A549 (cell line): Measurements from ENCODE around the gene BRSK2. TPM values are rescaled to one million over a fixed set of nuclear protein-coding genes. Genes with fewer than 3 reads are reported as not detected.

Experiments used
- ATAC-seq, 2 experiments: fragments of 200-7000 bp in 1 of 2; fragments of >200 bp in 1 of 2; cut with Nextera tagmentation in 1 of 2; cut with Tn5 transposase in 1 of 2; 3 replicates each; pipeline versions ENCODE4 v1.8.0 to v1.9.1; 2018 to 2020; ENCODE audit warnings: mild to moderate bottlenecking in 1 of 2, moderate library complexity in 1 of 2
- CTCF ChIA-PET: fragments of 300-600 bp; sonication (Branson Sonifier 250); formaldehyde crosslinking; extraction: SDS; loops from one replicate; lab custom pipeline; 2021; ENCODE audit warnings: antibody characterized with exemption, inconsistent platforms; lab: Yijun Ruan, JAX
- POLR2A ChIA-PET: fragments of 350-600 bp; formaldehyde crosslinking; extraction: SDS; loops from one replicate; lab custom pipeline; 2021; ENCODE audit warnings: antibody characterized with exemption, inconsistent platforms; lab: Yijun Ruan, JAX
- DNase-seq, 2 experiments: peaks; one replicate each; pipeline versions ENCODE4 v3.0.0 to v3.0.0-alpha.2; 2011 to 2016; ENCODE audit warnings: low read depth in 1 of 2, low spot score in 1 of 2
- FAIRE-seq: peaks from 2 replicates; lab custom pipeline; 2011; peaks lifted over from hg19 to GRCh38; lab: Jason Lieb, UNC
- H3K27ac ChIP-seq, 2 experiments: fragments of >200 bp; sonication (Bioruptor Twin); formaldehyde crosslinking; 3 replicates each; pipeline ENCODE4 v1.5.1; 2016 to 2017
- H3K4me1 ChIP-seq: fragments of >200 bp; sonication (Bioruptor Twin); formaldehyde crosslinking; 3 replicates; pipeline ENCODE4 v1.6.1; 2016
- H3K4me2 ChIP-seq: fragments of >200 bp; sonication (Bioruptor Twin); formaldehyde crosslinking; 3 replicates; pipeline ENCODE4 v1.6.1; 2016
- H3K4me3 ChIP-seq: fragments of >200 bp; sonication (Bioruptor Twin); formaldehyde crosslinking; 3 replicates; pipeline ENCODE4 v1.5.1; 2016
- H3K9me3 ChIP-seq: fragments of >200 bp; sonication (Bioruptor Twin); formaldehyde crosslinking; 3 replicates; pipeline ENCODE4 v1.6.1; 2016
- BHLHE40 ChIP-seq: IDR thresholded peaks from 2 replicates; pipeline ENCODE4 v1.6.1; 2012; ENCODE audit warnings: low read depth, low read length, inconsistent platforms
- CBX8 ChIP-seq: fragments of 200-600 bp; sonication (generic); IDR thresholded peaks from 2 replicates; pipeline ENCODE4 v1.6.1; 2016
- CHD4 ChIP-seq: fragments of 200-600 bp; sonication (generic); IDR thresholded peaks from 2 replicates; pipeline ENCODE4 v1.6.1; 2016; ENCODE audit warnings: antibody characterized with exemption, mild to moderate bottlenecking, borderline replicate concordance
- EHF ChIP-seq: fragments of 250-450 bp; sonication (Bioruptor Pico); IDR thresholded peaks from 2 replicates; pipeline ENCODE4 v1.5.0; 2020; ENCODE audit warnings: mild to moderate bottlenecking
- EP300 ChIP-seq, 2 experiments: fragments of >200 bp; sonication (Bioruptor Twin); formaldehyde crosslinking; IDR thresholded peaks; 2 replicates in 1 of 2; 3 replicates in 1 of 2; pipeline ENCODE4 v1.6.1; 2016 to 2017
- ESRRA ChIP-seq: fragments of 150-350 bp; IDR thresholded peaks from 2 replicates; pipeline ENCODE4 v1.6.1; 2014; ENCODE audit warnings: mild to moderate bottlenecking, low read length, borderline replicate concordance
- FOSB ChIP-seq: fragments of 250-450 bp; sonication (Bioruptor Pico); IDR thresholded peaks from 2 replicates; pipeline ENCODE4 v1.5.0; 2020; ENCODE audit warnings: mild to moderate bottlenecking, moderate library complexity
- FOSL2 ChIP-seq, 2 experiments: fragments of 450-650 bp in 1 of 2; fragments of >200 bp in 1 of 2; sonication (Bioruptor Twin) in 1 of 2; formaldehyde crosslinking; IDR thresholded peaks; 2 replicates each; pipeline versions ENCODE4 v1.5.0 to v1.6.1; 2016 to 2020; ENCODE audit warnings: mild to moderate bottlenecking in 1 of 2, moderate library complexity in 1 of 2
- FOXS1 ChIP-seq: fragments of 250-450 bp; sonication (Bioruptor Pico); IDR thresholded peaks from 2 replicates; pipeline ENCODE4 v1.5.0; 2020; ENCODE audit warnings: mild to moderate bottlenecking, moderate library complexity
- GATA3 ChIP-seq: IDR thresholded peaks from 2 replicates; pipeline ENCODE4 v1.6.1; 2012; ENCODE audit warnings: borderline replicate concordance
- HDAC2 ChIP-seq: fragments of 200-600 bp; sonication (generic); IDR thresholded peaks from 2 replicates; pipeline ENCODE4 v1.6.1; 2016
- HEYL ChIP-seq: fragments of 250-450 bp; sonication (Bioruptor Pico); IDR thresholded peaks from 2 replicates; pipeline ENCODE4 v1.8.0; 2021; ENCODE audit warnings: mild to moderate bottlenecking, moderate library complexity
- HOXB5 ChIP-seq: fragments of 250-450 bp; sonication (Bioruptor Pico); IDR thresholded peaks from 2 replicates; pipeline ENCODE4 v1.5.0; 2020; ENCODE audit warnings: mild to moderate bottlenecking, moderate library complexity
- JUN ChIP-seq, 2 experiments: fragments of >200 bp; sonication (Bioruptor Twin); formaldehyde crosslinking; IDR thresholded peaks; 2 replicates in 1 of 2; 3 replicates in 1 of 2; pipeline ENCODE4 v1.6.1; 2016 to 2017
- MAFK ChIP-seq: fragments of 450-650 bp; IDR thresholded peaks from 2 replicates; pipeline ENCODE4 v1.6.1; 2014; ENCODE audit not compliant: partially characterized antibody
- MAZ ChIP-seq: fragments of 150-350 bp; IDR thresholded peaks from 2 replicates; pipeline ENCODE4 v1.6.1; 2014; ENCODE audit warnings: antibody characterized with exemption, low read depth, low read length, borderline replicate concordance
- PHF8 ChIP-seq: fragments of 200-600 bp; sonication (generic); IDR thresholded peaks from 2 replicates; pipeline ENCODE4 v1.6.1; 2016; ENCODE audit warnings: low read depth, mild to moderate bottlenecking, antibody characterized with exemption, moderate library complexity, borderline replicate concordance
- POLR2AphosphoS2 ChIP-seq: conservative IDR thresholded peaks from 2 replicates; pipeline ENCODE4 v1.6.1; 2012; ENCODE audit warnings: low read length, improper control_type of control experiment, inconsistent platforms
- RARB ChIP-seq: fragments of 250-450 bp; sonication (Bioruptor Pico); IDR thresholded peaks from 2 replicates; pipeline ENCODE4 v1.8.0; 2021; ENCODE audit warnings: mild to moderate bottlenecking, moderate library complexity
- RCOR1 ChIP-seq: fragments of 150-350 bp; IDR thresholded peaks from 2 replicates; pipeline ENCODE4 v1.6.1; 2014; ENCODE audit warnings: antibody characterized with exemption, low read length, low read depth
- RFX5 ChIP-seq: fragments of 450-650 bp; IDR thresholded peaks from 2 replicates; pipeline ENCODE4 v1.7.1; 2014; ENCODE audit warnings: antibody characterized with exemption, mild to moderate bottlenecking, moderate library complexity
- RNF2 ChIP-seq: fragments of 200-600 bp; sonication (generic); IDR thresholded peaks from 2 replicates; pipeline ENCODE4 v1.6.1; 2016; ENCODE audit warnings: low read depth, mild to moderate bottlenecking, antibody characterized with exemption, moderate library complexity, borderline replicate concordance
- SMC3 ChIP-seq: fragments of >200 bp; sonication (Bioruptor Twin); formaldehyde crosslinking; IDR thresholded peaks from 3 replicates; pipeline ENCODE4 v1.6.1; 2018; ENCODE audit warnings: inconsistent platforms
- SREBF2 ChIP-seq: fragments of 450-650 bp; IDR thresholded peaks from 2 replicates; pipeline ENCODE4 v1.6.1; 2014; ENCODE audit warnings: mild to moderate bottlenecking, moderate library complexity
- TFCP2L1 ChIP-seq: fragments of 250-450 bp; sonication (Bioruptor Pico); IDR thresholded peaks from 2 replicates; pipeline ENCODE4 v1.5.0; 2021; ENCODE audit warnings: mild to moderate bottlenecking
- TP53 ChIP-seq: fragments of 250-450 bp; sonication (Bioruptor Pico); IDR thresholded peaks from 2 replicates; pipeline ENCODE4 v1.5.0; 2021; ENCODE audit warnings: mild to moderate bottlenecking, moderate library complexity
- ZNF302 ChIP-seq: fragments of 250-450 bp; sonication (Bioruptor Pico); IDR thresholded peaks from 2 replicates; pipeline ENCODE4 v1.9.0; 2021; ENCODE audit warnings: inconsistent platforms, mild to moderate bottlenecking, moderate library complexity
- ZSCAN20 ChIP-seq: fragments of 250-450 bp; sonication (Bioruptor Pico); IDR thresholded peaks from 2 replicates; pipeline ENCODE4 v1.8.0; 2022; ENCODE audit warnings: mild to moderate bottlenecking, moderate library complexity
- WGBS: methylation state at CpG from one replicate; pipeline ENCODE4 v1.1.6; 2017; ENCODE audit errors: missing lambda C conversion rate; 5-methylcytosine and 5-hydroxymethylcytosine counted together
- polyA plus RNA-seq, 4 experiments: library from polyadenylated mRNA; depleted of rRNA in 3 of 4; stranded (reverse); fragments of >200 nt; fragmentation: RNase III in 1 of 4; extraction: RNeasy Plus Mini Kit Qiagen cat#74134 plus additional on column Dnase treatment in 1 of 4; gene quantifications; 2 replicates in 3 of 4; 3 replicates in 1 of 4; pipeline ENCODE4 v1.2.3, GENCODE V29; 2011 to 2017
- TF ChIP-seq, protein P1 (sequence below): fragments of 250-450 bp; sonication (Bioruptor Pico); IDR thresholded peaks from 2 replicates; pipeline ENCODE4 v1.5.0; 2020; ENCODE audit warnings: low read depth, mild to moderate bottlenecking, moderate library complexity
- TF ChIP-seq, protein P2 (sequence below): fragments of 250-450 bp; sonication (Bioruptor Pico); IDR thresholded peaks from 2 replicates; pipeline ENCODE4 v1.5.0; 2021; ENCODE audit warnings: mild to moderate bottlenecking, moderate library complexity, borderline replicate concordance
- TF ChIP-seq, protein P3 (sequence below): fragments of >200 bp; sonication (Bioruptor Twin); formaldehyde crosslinking; IDR thresholded peaks from 3 replicates; pipeline ENCODE4 v1.6.1; 2016
- TF ChIP-seq, protein P4 (sequence below): fragments of >200 bp; sonication (Bioruptor Twin); formaldehyde crosslinking; IDR thresholded peaks from 3 replicates; pipeline ENCODE4 v1.5.1; 2016
- TF ChIP-seq, protein P5 (sequence below): IDR thresholded peaks from 2 replicates; pipeline ENCODE4 v1.6.1; 2012

Gene BRSK2
- polyA plus RNA-seq, 2 of the 4 experiments (the other 2 are of a cell fraction) = 3.8 to 10.1 TPM

DNA sequence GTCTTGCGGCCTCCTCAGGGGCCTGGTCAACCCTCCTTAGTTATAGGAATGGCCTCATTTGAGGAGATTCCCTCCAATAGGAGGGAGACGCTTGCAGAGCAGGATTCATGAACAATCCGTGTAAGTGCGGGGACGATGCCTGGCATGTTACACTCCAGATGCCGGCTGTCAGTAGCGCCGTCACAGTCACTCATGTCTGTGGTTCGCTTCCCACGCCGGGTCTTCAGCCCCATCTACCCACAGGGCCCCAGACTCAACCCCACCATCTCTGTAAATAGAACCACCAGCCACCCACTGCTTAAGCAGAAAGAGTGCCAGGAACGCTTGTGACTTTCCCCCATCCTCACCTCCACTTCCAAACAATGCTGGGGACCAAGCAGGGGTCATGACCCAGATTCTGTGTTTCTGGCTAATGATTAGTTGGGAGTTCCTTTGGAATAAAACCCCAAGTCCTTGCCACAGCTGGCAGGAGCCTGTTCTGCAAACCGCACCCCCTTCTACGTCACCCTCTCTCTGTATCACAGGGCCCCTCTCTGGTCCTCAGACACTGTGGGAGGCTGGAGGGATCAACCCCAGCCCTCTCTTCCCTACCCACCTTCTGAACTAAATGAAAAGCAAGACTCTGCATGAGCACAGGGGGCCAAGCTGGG, 41.5 kb upstream of the BRSK2 start:
- no peak for FAIRE-seq
- no peak for DNase-seq
- no peaks in the 10 kb centered on the region for H3K4me1 ChIP-seq
- CTCF ChIA-PET = no interaction called here
- 86% methylated on average over 14 of the region's 14 CpGs for WGBS
- H3K27ac ChIP-seq = no peak overlapping the region
- no peak for ATAC-seq
- no peaks in the 10 kb centered on the region for H3K9me3 ChIP-seq
- TF ChIP-seq, protein P1, sequence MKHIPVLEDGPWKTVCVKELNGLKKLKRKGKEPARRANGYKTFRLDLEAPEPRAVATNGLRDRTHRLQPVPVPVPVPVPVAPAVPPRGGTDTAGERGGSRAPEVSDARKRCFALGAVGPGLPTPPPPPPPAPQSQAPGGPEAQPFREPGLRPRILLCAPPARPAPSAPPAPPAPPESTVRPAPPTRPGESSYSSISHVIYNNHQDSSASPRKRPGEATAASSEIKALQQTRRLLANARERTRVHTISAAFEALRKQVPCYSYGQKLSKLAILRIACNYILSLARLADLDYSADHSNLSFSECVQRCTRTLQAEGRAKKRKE (CRISPR knock-in tag) = no peak
- no peak for TF ChIP-seq ZSCAN20 (CRISPR knock-in tag)
- TF ChIP-seq RFX5 = no peak
- TF ChIP-seq, protein P2, sequence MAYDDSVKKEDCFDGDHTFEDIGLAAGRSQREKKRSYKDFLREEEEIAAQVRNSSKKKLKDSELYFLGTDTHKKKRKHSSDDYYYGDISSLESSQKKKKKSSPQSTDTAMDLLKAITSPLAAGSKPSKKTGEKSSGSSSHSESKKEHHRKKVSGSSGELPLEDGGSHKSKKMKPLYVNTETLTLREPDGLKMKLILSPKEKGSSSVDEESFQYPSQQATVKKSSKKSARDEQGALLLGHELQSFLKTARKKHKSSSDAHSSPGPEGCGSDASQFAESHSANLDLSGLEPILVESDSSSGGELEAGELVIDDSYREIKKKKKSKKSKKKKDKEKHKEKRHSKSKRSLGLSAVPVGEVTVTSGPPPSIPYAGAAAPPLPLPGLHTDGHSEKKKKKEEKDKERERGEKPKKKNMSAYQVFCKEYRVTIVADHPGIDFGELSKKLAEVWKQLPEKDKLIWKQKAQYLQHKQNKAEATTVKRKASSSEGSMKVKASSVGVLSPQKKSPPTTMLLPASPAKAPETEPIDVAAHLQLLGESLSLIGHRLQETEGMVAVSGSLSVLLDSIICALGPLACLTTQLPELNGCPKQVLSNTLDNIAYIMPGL (CRISPR knock-in tag) = no peak
- TF ChIP-seq CBX8 = no peak
- no peak for TF ChIP-seq FOSB (CRISPR knock-in tag)
- TF ChIP-seq TP53 (CRISPR knock-in tag) = no peak
- no peak for TF ChIP-seq SMC3
- TF ChIP-seq FOXS1 (CRISPR knock-in tag) = no peak
- TF ChIP-seq JUN (IDR thresholded peaks at IDR 0.05) = no peak
- TF ChIP-seq HEYL = no peak
- TF ChIP-seq PHF8 = no peak
- TF ChIP-seq HOXB5 = no peak
- no peak for TF ChIP-seq ZNF302 (CRISPR knock-in tag)
- TF ChIP-seq BHLHE40 = no peak
- TF ChIP-seq RCOR1 = no peak
- no peak for TF ChIP-seq EHF
- TF ChIP-seq, protein P3, sequence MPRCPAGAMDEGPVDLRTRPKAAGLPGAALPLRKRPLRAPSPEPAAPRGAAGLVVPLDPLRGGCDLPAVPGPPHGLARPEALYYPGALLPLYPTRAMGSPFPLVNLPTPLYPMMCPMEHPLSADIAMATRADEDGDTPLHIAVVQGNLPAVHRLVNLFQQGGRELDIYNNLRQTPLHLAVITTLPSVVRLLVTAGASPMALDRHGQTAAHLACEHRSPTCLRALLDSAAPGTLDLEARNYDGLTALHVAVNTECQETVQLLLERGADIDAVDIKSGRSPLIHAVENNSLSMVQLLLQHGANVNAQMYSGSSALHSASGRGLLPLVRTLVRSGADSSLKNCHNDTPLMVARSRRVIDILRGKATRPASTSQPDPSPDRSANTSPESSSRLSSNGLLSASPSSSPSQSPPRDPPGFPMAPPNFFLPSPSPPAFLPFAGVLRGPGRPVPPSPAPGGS = no peak
- no peak overlapping the region for H3K4me3 ChIP-seq
- POLR2A ChIA-PET = no interaction called here
- H3K4me2 ChIP-seq = no peak overlapping the region

DNA sequence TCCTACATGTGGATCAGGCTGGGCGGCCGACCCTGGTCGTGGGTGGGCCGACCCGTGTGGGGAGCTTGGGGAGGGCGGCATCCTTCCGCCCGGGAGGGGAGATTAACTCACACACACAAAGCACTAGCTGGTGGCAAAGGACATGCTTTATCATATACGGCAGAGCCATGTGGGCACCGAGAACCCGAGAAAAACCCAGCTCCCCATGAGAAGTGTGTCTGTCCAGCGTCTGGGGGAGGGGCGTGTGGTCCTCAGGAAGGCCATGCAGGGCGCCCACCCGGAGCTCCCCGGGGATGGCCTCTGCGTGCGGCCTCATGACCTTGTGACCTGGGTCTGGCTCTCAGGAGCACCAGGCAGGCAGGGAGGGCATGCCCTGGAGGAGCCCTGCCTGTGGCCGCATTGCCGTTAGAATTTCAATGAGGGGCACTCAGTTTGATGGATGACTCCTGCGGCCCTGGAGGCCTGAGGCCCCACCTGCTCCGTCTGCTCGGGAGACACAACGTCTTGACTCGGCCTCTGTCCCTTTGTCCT, 40.9 kb upstream of the BRSK2 start:
- no peak for DNase-seq
- H3K9me3 ChIP-seq = no peaks in the 10 kb centered on the region
- ATAC-seq = no peak
- POLR2A ChIA-PET = no interaction called here
- H3K4me3 ChIP-seq = no peak overlapping the region
- TF ChIP-seq POLR2AphosphoS2 (no peak), MAFK (no peak), MAZ (no peak), RARB (no peak), FOSL2 (IDR thresholded peaks at IDR 0.05) (no peak), FOSL2 (CRISPR knock-in tag; IDR thresholded peaks at IDR 0.05) (no peak), EHF (no peak), CHD4 (no peak), HDAC2 (no peak), ESRRA (no peak), HEYL (no peak), FOSB (CRISPR knock-in tag) (no peak), CBX8 (no peak), TFCP2L1 (no peak), GATA3 (no peak), EP300 (IDR thresholded peaks at IDR 0.05) (no peak), SREBF2 (no peak), RNF2 (no peak)
- TF ChIP-seq, protein P4, sequence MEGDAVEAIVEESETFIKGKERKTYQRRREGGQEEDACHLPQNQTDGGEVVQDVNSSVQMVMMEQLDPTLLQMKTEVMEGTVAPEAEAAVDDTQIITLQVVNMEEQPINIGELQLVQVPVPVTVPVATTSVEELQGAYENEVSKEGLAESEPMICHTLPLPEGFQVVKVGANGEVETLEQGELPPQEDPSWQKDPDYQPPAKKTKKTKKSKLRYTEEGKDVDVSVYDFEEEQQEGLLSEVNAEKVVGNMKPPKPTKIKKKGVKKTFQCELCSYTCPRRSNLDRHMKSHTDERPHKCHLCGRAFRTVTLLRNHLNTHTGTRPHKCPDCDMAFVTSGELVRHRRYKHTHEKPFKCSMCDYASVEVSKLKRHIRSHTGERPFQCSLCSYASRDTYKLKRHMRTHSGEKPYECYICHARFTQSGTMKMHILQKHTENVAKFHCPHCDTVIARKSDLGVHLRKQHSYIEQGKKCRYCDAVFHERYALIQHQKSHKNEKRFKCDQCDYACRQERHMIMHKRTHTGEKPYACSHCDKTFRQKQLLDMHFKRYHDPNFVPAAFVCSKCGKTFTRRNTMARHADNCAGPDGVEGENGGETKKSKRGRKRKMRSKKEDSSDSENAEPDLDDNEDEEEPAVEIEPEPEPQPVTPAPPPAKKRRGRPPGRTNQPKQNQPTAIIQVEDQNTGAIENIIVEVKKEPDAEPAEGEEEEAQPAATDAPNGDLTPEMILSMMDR = no peak
- TF ChIP-seq, protein P5, sequence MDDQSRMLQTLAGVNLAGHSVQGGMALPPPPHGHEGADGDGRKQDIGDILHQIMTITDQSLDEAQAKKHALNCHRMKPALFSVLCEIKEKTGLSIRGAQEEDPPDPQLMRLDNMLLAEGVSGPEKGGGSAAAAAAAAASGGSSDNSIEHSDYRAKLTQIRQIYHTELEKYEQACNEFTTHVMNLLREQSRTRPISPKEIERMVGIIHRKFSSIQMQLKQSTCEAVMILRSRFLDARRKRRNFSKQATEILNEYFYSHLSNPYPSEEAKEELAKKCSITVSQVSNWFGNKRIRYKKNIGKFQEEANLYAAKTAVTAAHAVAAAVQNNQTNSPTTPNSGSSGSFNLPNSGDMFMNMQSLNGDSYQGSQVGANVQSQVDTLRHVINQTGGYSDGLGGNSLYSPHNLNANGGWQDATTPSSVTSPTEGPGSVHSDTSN = no peak
- 70% methylated on average over 19 of the region's 25 CpGs for WGBS
- CTCF ChIA-PET = no interaction called here
- no peak overlapping the region for H3K27ac ChIP-seq
- no peak for FAIRE-seq
- H3K4me2 ChIP-seq = no peak overlapping the region
- H3K4me1 ChIP-seq = no peaks in the 10 kb centered on the region
